Immature natural killer cell (primary cell): ENCODE measurements around the gene IRAK2. TPM values are rescaled to one million over a fixed set of nuclear protein-coding genes. Genes with fewer than 3 reads are reported as not detected.
A peak's percentile ranks its signal among the peaks of the same experiment; 100 is the strongest.

Experiments
- DNase-seq, 3 donors: peaks; one replicate each; pipeline ENCODE4 v3.0.0; 2022; ENCODE audit warnings: mixed read lengths in 1 of 3
- H3K27ac Mint-ChIP-seq, 6 donors: one replicate each; pipeline ENCODE4 v1.8.0; 2020; ENCODE audit warnings: mixed read lengths in 6 of 6, mild to moderate bottlenecking in 5 of 6, inconsistent platforms in 4 of 6, moderate library complexity in 3 of 6
- H3K27me3 Mint-ChIP-seq, 3 donors: one replicate each; pipeline ENCODE4 v1.8.0; 2020 to 2021; ENCODE audit warnings: low read depth in 3 of 3, mild to moderate bottlenecking in 3 of 3, mixed read lengths in 3 of 3, moderate library complexity in 3 of 3, inconsistent platforms in 1 of 3
- H3K36me3 Mint-ChIP-seq, 3 donors: one replicate each; pipeline ENCODE4 v1.8.0; 2020; ENCODE audit warnings: mixed read lengths in 3 of 3, inconsistent platforms in 2 of 3, mild to moderate bottlenecking in 2 of 3
- H3K4me1 Mint-ChIP-seq, 2 donors: one replicate each; pipeline ENCODE4 v1.8.0; 2020; ENCODE audit warnings: inconsistent platforms in 2 of 2, mild to moderate bottlenecking in 2 of 2, mixed read lengths in 2 of 2, moderate library complexity in 1 of 2
- H3K4me3 Mint-ChIP-seq, 5 donors: one replicate each; pipeline ENCODE4 v1.8.0; 2020; ENCODE audit warnings: mild to moderate bottlenecking in 5 of 5, mixed read lengths in 5 of 5, inconsistent platforms in 3 of 5, moderate library complexity in 3 of 5
- H3K9me3 Mint-ChIP-seq, 6 donors: one replicate each; pipeline ENCODE4 v1.8.0; 2020; ENCODE audit warnings: mild to moderate bottlenecking in 6 of 6, mixed read lengths in 6 of 6, inconsistent platforms in 4 of 6, moderate library complexity in 3 of 6
- polyA plus RNA-seq, 3 donors: library from polyadenylated mRNA; unstranded; fragments of 300-500 nt; fragmentation: Illumina TruSeq; gene quantifications; one replicate each; pipeline ENCODE4 v1.2.3, GENCODE V29; 2021

The IRAK2 gene
- polyA plus RNA-seq, 3 donors from 2014 or later: 14.5 to 37.5 (median 37.1) TPM

- H3K4me1 Mint-ChIP-seq: peaks cover 20 to 35% of the 10 kb centered on the region in 2 donors
- H3K9me3 Mint-ChIP-seq: no peaks in the 10 kb centered on the region
- H3K4me3 Mint-ChIP-seq: peak overlapping the region in 1 of 5 donors; percentile 34
- no peak for DNase-seq
- H3K36me3 Mint-ChIP-seq: peaks cover 3 to 8% (median 3%) of the 10 kb centered on the region in 3 donors
- peaks cover 0 to 3% (median 0%) of the 10 kb centered on the region in 3 donors for H3K27me3 Mint-ChIP-seq
- peak overlapping the region in 2 of 6 donors; percentile 71 to 93 for H3K27ac Mint-ChIP-seq
Observed at GRCh38 chr3:10291641-10292040, 126.9 kb downstream of the IRAK2 start.

- DNase-seq: peak in 1 of 3 donors; percentile 22
- Mint-ChIP-seq H3K4me3 (peak within 1 kb of the TSS; percentile 38 to 71 (median 42)), H3K4me1 (peaks cover 18 to 28% of the 10 kb centered on the region in 2 donors), H3K9me3 (peaks cover 0 to 1% (median 0%) of the 10 kb centered on the region in 6 donors), H3K27ac (peak within 1 kb of the TSS; percentile 44 to 93 (median 76)), H3K36me3 (peaks cover 4 to 9% (median 9%) of the 10 kb centered on the region in 3 donors), H3K27me3 (no peaks in the 10 kb centered on the region)
Observed at GRCh38 chr3:10292505-10293419, 128.0 kb downstream of the IRAK2 start, which contains the start of gene GHRL. TSS of gene GHRL (minus strand) at chr3:10292947. CDS start at chr3:10290180, 2,767 bp downstream.

Other genes starting within 250 kb of the IRAK2 start
- gene IL17RC, start 247.8 kb upstream of the IRAK2 start, polyA plus RNA-seq: 10 to 100 TPM in 2 of 3 donors, 1 to 10 TPM in 1; 1.7 to 16.5 (median 12.6) TPM
- 10 to 100 TPM; 38.9 to 67.8 (median 51.3) TPM for gene CRELD1, start 231.1 kb upstream of the IRAK2 start, polyA plus RNA-seq
- 1 to 10 TPM in 2 of 3 donors, under 1 TPM in 1; 0.32 to 3.4 (median 1.8) TPM for gene PRRT3, start 212.5 kb upstream of the IRAK2 start, polyA plus RNA-seq
- 100 to 1,000 TPM in 1 of 3 donors, 10 to 100 TPM in 2; 85.7 to 107 (median 89.0) TPM for gene EMC3, start 178.1 kb upstream of the IRAK2 start, polyA plus RNA-seq
- 1 to 10 TPM; 2.4 to 4.0 (median 2.8) TPM for gene FANCD2, start 138.5 kb upstream of the IRAK2 start, polyA plus RNA-seq
- not detected for gene FANCD2OS, start 56.7 kb upstream of the IRAK2 start, polyA plus RNA-seq
- 100 to 1,000 TPM; 290 to 348 (median 301) TPM for gene BRK1, start 49.2 kb upstream of the IRAK2 start, polyA plus RNA-seq
- 10 to 100 TPM in 2 of 3 donors, 1 to 10 TPM in 1; 6.6 to 47.8 (median 12.7) TPM for gene VHL, start 23.1 kb upstream of the IRAK2 start, polyA plus RNA-seq
- 10 to 100 TPM in 2 of 3 donors, 1 to 10 TPM in 1; 8.4 to 27.7 (median 10.6) TPM for gene TATDN2, start 83.5 kb downstream of the IRAK2 start, polyA plus RNA-seq
- gene GHRL, start 128.0 kb downstream of the IRAK2 start, polyA plus RNA-seq: 1 to 10 TPM in 2 of 3 donors, under 1 TPM in 1; 0.94 to 8.3 (median 1.7) TPM
- 100 to 1,000 TPM; 157 to 162 (median 162) TPM for gene SEC13, start 156.2 kb downstream of the IRAK2 start, polyA plus RNA-seq